G401 (cell line): ENCODE results near the gene FDPS. TPM values are rescaled to one million over a fixed set of nuclear protein-coding genes. Genes with fewer than 3 reads are reported as not detected.
A peak's percentile ranks its signal among the peaks of the same experiment; 100 is the strongest.

Experiments used
- DNase-seq: peaks from one replicate; pipeline ENCODE4 v3.0.0-alpha.2; 2015; ENCODE audit warnings: low spot score
- in situ Hi-C: cut with HindIII; loops from 2 replicates; pipeline ENCODE4 v1.10.0; 2016; ENCODE audit warnings: low sequenced_read_pairs, mixed read lengths
- total RNA-seq: library from RNA; depleted of rRNA; stranded (reverse); fragments of >200 nt; shearing (Covaris generic); gene quantifications from 2 replicates; pipeline ENCODE4 v1.2.3, GENCODE V29; 2014; rRNA removed

The FDPS gene
- 357 and 361 TPM in 2 replicates for total RNA-seq

- DNase-seq: peak; percentile 100
- in situ Hi-C loops: no loop called here
Measured at GRCh38 chr1:155308493-155309422, at the start of gene FDPS. TSS of gene FDPS (plus strand) at chr1:155308866. CDS start at chr1:155309790, 924 bp downstream.

GRCh38 chr1:155260276-155260675 lies 48.4 kb upstream of the FDPS start:
- in situ Hi-C loops: no loop called here
- no peak for DNase-seq

- in situ Hi-C loops: no loop called here
- no peak for DNase-seq
Measured at GRCh38 chr1:155261493-155261851, 47.2 kb upstream of the FDPS start.

GRCh38 chr1:155261852-155262673 lies 46.6 kb upstream of the FDPS start, which contains the start of gene SCAMP3:
TSS of gene SCAMP3 (minus strand) at chr1:155262360. CDS start at chr1:155262151, 209 bp downstream.
- in situ Hi-C loops: no loop called here
- peak; percentile 100 for DNase-seq

GRCh38 chr1:155263067-155263466 lies 45.6 kb upstream of the FDPS start:
- in situ Hi-C loops: no loop called here

GRCh38 chr1:155266553-155266952 lies 42.1 kb upstream of the FDPS start:
- no peak for DNase-seq
- in situ Hi-C loops: no loop called here

More at GRCh38 chr1:155263067-155263466, 45.6 kb upstream of the FDPS start:
- no peak for DNase-seq

GRCh38 chr1:155267373-155267772 lies 41.3 kb upstream of the FDPS start:
- no peak for DNase-seq
- in situ Hi-C loops: no loop called here

GRCh38 chr1:155268630-155269029 lies 40.0 kb upstream of the FDPS start:
- in situ Hi-C loops: no loop called here
- no peak for DNase-seq

GRCh38 chr1:155269381-155269780 lies 39.3 kb upstream of the FDPS start:
- in situ Hi-C loops: no loop called here
- no peak for DNase-seq

- no peak for DNase-seq
- in situ Hi-C loops: no loop called here
Measured at GRCh38 chr1:155272466-155273342, 36.0 kb upstream of the FDPS start.

- DNase-seq: peak; percentile 94
Measured at GRCh38 chr1:155273343-155274245, 35.1 kb upstream of the FDPS start, which contains the start of gene CLK2. TSS of gene CLK2 (minus strand) at chr1:155273504. CDS start at chr1:155270977, 2,527 bp downstream.

GRCh38 chr1:155277070-155277901 lies 31.4 kb upstream of the FDPS start, which contains the start of gene HCN3:
TSS of gene HCN3 (plus strand) at chr1:155277463. CDS start at chr1:155277591, 128 bp downstream.
- in situ Hi-C loops: no loop called here
- peak; percentile 99 for DNase-seq

More at GRCh38 chr1:155273343-155274245, 35.1 kb upstream of the FDPS start, which contains the start of gene CLK2:
- in situ Hi-C loops: no loop called here

GRCh38 chr1:155277902-155278688 lies 30.6 kb upstream of the FDPS start:
- in situ Hi-C loops: no loop called here

GRCh38 chr1:155278689-155279160 lies 29.9 kb upstream of the FDPS start:
- in situ Hi-C loops: no loop called here
- DNase-seq: no peak

More at GRCh38 chr1:155277902-155278688, 30.6 kb upstream of the FDPS start:
- peak; percentile 89 for DNase-seq

GRCh38 chr1:155279268-155279667 lies 29.4 kb upstream of the FDPS start:
- in situ Hi-C loops: no loop called here

More at GRCh38 chr1:155279268-155279667, 29.4 kb upstream of the FDPS start:
- peak; percentile 29 for DNase-seq
